Breast epithelium (tissue), 4 donors: Measurements from ENCODE around the gene CPNE6. TPM values are rescaled to one million over a fixed set of nuclear protein-coding genes. Genes with fewer than 3 reads are reported as not detected.
A peak's percentile ranks its signal among the peaks of the same experiment; 100 is the strongest.

ENCODE experiments used
- DNase-seq, 2 donors: peaks; one replicate each; pipeline ENCODE4 v3.0.0-alpha.2; 2019; ENCODE audit warnings: low spot score in 2 of 2
- H3K27ac ChIP-seq, 2 donors: fragments of 200-600 bp; sonication (generic) in 1 of 2; one replicate each; pipeline ENCODE4 v1.5.1; 2016 to 2019; ENCODE audit warnings: mild to moderate bottlenecking in 1 of 2
- H3K27me3 ChIP-seq, 2 donors: fragments of 200-600 bp; sonication (generic) in 1 of 2; one replicate each; pipeline versions ENCODE4 v1.5.1 to v1.6.0; 2017 to 2019; ENCODE audit warnings: control low read depth in 1 of 2, mild to moderate bottlenecking in 1 of 2
- H3K36me3 ChIP-seq: fragments of 200-600 bp; one replicate; pipeline ENCODE4 v1.5.1; 2019
- H3K4me1 ChIP-seq, 2 donors: fragments of 200-600 bp; sonication (generic); one replicate each; pipeline ENCODE4 v1.5.1; 2016 to 2019; ENCODE audit warnings: control low read depth in 1 of 2
- H3K4me3 ChIP-seq, 3 donors: fragments of 200-600 bp; sonication (generic); 1 replicate in 2 of 3; 2 replicates in 1 of 3; pipeline ENCODE4 v1.5.1; 2016 to 2019; ENCODE audit warnings: mild to moderate bottlenecking in 3 of 3, moderate library complexity in 2 of 3
- H3K9me3 ChIP-seq, 2 donors: fragments of 200-600 bp; sonication (generic) in 1 of 2; one replicate each; pipeline ENCODE4 v1.5.1; 2016 to 2019; ENCODE audit warnings: control low read depth in 1 of 2
- POLR2A ChIP-seq: fragments of 450-650 bp; IDR thresholded peaks from one replicate; pipeline ENCODE4 v1.6.1; 2016; ENCODE audit warnings: antibody characterized with exemption, mild to moderate bottlenecking, moderate library complexity
- POLR2AphosphoS5 ChIP-seq, 3 donors: sonication (generic); formaldehyde crosslinking; IDR thresholded peaks; one replicate each; pipeline ENCODE4 v1.6.1; 2017; ENCODE audit warnings: antibody characterized with exemption in 3 of 3
- intact Hi-C: fragments of 100-400 bp; cut with DNase I; formaldehyde crosslinking; loops from one replicate; pipeline ENCODE4 v1.15.1; 2023; ENCODE audit warnings: low total_unique reads
- total RNA-seq, 3 donors: library from RNA; depleted of rRNA; stranded (reverse); fragments of >200 nt; gene quantifications; one replicate each; pipeline ENCODE4 v1.1.0, GENCODE V29; 2016
- TF ChIP-seq, protein P1 (sequence below), 3 donors: fragments of 450-650 bp; IDR thresholded peaks; one replicate each; pipeline ENCODE4 v1.5.1; 2016 to 2017; ENCODE audit warnings: antibody characterized with exemption in 3 of 3, mild to moderate bottlenecking in 3 of 3, moderate library complexity in 3 of 3

The CPNE6 gene
- total RNA-seq, 3 donors from 2014 or later, result not detected

DNA sequence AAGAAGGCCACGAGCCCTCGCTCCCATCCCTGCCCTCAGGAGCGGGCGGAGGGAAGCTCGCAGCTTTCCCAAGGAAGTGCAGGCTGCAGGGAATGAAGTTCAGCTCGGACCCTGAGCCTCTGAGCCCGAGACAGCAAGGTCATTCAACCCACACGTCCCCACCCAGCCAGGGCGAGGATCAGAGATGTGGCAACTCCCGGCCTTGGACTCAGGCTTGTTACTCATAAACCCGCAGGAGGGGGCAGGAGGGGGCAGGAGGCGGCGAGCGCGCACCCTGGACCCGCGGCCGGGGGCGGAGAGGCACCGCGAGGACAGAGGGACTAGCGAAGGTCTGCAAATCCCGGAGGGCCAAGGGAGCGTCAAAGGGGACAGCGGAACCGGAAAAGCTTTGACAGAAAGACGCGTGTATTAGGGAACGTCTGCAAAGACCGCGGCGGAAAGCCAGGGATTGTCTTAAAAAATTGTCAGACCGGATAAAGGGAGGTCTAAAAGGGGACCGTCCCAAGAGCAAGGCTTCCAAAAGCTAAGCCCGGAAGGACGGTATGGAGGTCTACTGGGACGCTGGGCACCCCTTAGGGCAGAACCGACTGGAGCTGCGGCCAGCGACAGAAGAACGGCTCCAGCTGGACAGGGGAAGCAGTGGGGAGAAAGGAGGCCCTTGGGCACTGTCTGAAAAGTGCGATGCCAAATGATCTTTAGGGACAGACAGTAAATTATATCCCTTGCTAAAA is 42.6 kb downstream of the CPNE6 start:
- DNase-seq, result peak; percentile 77 to 79
- Histone ChIP-seq H3K4me3 (peak overlapping the region; percentile 64 to 74 (median 74)), H3K36me3 (no peaks in the 10 kb centered on the region), H3K9me3 (no peaks in the 10 kb centered on the region), H3K27ac (peak overlapping the region; percentile 98 to 99), H3K4me1 (peaks cover 4 to 14% of the 10 kb centered on the region in 2 donors), H3K27me3 (no peaks in the 10 kb centered on the region)
- intact Hi-C loops, result no loop called here
- TF ChIP-seq POLR2AphosphoS5 (IDR thresholded peaks at IDR 0.05), result peak in 2 of 3 donors; percentile 29 to 62
- peak; percentile 13 for TF ChIP-seq POLR2A
- TF ChIP-seq, protein P1, sequence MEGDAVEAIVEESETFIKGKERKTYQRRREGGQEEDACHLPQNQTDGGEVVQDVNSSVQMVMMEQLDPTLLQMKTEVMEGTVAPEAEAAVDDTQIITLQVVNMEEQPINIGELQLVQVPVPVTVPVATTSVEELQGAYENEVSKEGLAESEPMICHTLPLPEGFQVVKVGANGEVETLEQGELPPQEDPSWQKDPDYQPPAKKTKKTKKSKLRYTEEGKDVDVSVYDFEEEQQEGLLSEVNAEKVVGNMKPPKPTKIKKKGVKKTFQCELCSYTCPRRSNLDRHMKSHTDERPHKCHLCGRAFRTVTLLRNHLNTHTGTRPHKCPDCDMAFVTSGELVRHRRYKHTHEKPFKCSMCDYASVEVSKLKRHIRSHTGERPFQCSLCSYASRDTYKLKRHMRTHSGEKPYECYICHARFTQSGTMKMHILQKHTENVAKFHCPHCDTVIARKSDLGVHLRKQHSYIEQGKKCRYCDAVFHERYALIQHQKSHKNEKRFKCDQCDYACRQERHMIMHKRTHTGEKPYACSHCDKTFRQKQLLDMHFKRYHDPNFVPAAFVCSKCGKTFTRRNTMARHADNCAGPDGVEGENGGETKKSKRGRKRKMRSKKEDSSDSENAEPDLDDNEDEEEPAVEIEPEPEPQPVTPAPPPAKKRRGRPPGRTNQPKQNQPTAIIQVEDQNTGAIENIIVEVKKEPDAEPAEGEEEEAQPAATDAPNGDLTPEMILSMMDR (IDR thresholded peaks at IDR 0.05), result no peak

DNA sequence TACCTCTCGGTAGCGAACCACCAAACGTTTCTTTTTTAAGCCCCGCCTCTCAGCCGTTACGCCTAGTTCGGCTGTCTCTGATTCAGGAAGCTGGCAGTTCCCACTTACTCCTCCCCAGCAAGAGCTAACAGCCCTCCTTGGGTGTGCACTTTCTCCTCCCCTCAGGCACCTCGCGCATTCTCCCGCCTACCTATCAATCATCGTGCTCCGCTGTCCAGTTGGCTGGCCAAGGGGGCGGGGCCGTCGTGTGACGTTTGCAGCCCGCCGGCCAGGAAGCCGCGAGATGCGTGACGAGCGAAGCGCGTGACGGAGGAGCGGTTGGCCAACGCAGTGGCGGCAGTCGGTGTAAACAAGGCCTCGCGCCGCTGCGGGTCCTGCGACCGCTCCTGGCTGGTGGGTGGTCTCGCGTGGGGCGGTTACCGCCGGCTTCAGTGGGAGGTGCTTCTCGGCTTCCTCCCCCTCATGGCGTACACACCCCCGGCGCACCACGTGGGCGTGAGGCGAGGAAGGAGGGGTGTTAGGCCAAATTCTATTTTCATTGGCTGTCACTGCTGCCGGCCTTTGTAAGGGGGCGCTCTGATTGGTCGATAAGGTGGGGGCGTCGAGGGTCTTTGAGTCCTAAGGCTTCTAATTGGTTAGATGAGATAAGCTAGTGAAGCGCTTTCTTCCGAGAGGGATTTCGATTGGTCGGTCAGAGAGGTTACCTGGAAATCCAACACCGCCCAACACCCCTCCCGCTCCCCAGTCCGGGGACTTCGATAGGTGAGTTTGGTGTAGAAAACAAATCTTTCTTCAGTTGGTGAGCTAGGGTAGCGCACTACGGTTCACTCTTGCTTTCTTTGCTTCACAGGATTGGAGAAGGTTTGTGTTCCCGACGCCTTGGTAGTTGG is 43.4 kb downstream of the CPNE6 start, which contains the start of the genes DCAF11 and NRL:
Gene DCAF11, plus strand, starts transcription at position 246 of the 890 bp plus-strand sequence. CDS start 818 bp downstream, outside the sequence.
Gene NRL, minus strand, starts transcription at position 418 of the 890 bp plus-strand sequence. CDS start 32,101 bp downstream, outside the sequence.
- H3K36me3 ChIP-seq, result no peaks in the 10 kb centered on the region
- peak; percentile 99 for DNase-seq
- H3K4me3 ChIP-seq, result peak within 1 kb of the TSS; percentile 64 to 74 (median 74)
- no peaks in the 10 kb centered on the region for H3K27me3 ChIP-seq
- peak within 1 kb of the TSS; percentile 98 to 99 for H3K27ac ChIP-seq
- peaks cover 4 to 13% of the 10 kb centered on the region in 2 donors for H3K4me1 ChIP-seq
- no peaks in the 10 kb centered on the region for H3K9me3 ChIP-seq
- TF ChIP-seq POLR2A, result peak; percentile 14
- TF ChIP-seq POLR2AphosphoS5 (IDR thresholded peaks at IDR 0.05), result peak; percentile 92 to 98 (median 93)
- TF ChIP-seq, protein P1 (IDR thresholded peaks at IDR 0.05), result no peak
- intact Hi-C loops, result no loop called here

DNA sequence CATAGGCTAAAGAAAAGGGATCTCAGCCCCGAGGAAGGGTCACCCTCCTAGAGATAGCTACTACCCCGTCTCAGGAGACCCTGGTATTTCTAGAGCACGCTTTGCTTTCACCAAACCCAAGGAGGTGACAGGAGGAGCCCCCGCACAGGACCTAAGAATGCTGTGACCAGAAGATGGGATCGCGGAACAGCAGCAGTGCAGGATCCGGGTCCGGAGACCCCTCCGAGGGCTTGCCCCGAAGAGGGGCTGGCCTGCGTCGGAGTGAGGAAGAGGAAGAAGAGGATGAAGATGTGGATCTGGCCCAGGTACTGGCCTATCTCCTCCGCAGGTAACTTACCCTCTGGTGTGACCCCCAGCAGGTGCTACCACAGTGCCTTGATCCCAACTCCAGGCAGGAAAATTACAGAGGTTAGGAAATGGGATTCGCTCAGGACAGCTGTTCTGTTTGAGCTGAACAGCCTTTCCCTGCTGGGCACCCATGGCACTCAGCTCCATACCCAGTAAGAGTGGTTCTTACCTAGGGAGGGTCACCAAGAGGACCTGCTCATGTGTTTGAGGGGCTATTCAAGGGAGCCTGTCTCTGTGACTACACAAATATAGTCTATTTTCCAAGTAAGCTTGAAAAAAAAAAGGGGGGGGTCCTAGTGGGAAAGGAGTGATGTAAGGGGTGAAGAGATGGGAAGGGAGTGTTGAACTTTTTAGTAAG is 44.2 kb downstream of the CPNE6 start:
- Histone ChIP-seq H3K27ac (peak overlapping the region; percentile 98 to 99), H3K4me3 (peak overlapping the region; percentile 64 to 74 (median 74)), H3K36me3 (no peaks in the 10 kb centered on the region), H3K4me1 (peaks cover 4 to 13% of the 10 kb centered on the region in 2 donors), H3K27me3 (no peaks in the 10 kb centered on the region), H3K9me3 (no peaks in the 10 kb centered on the region)
- intact Hi-C loops, result no loop called here
- peak in 1 of 2 donors; percentile 45 for DNase-seq
- TF ChIP-seq POLR2AphosphoS5 (IDR thresholded peaks at IDR 0.05), result no peak
- TF ChIP-seq, protein P1 (IDR thresholded peaks at IDR 0.05), result no peak
- no peak for TF ChIP-seq POLR2A

- Histone ChIP-seq H3K36me3 (no peaks in the 10 kb centered on the region), H3K4me1 (peaks cover 4 to 13% of the 10 kb centered on the region in 2 donors), H3K27me3 (no peaks in the 10 kb centered on the region), H3K9me3 (no peaks in the 10 kb centered on the region), H3K27ac (peak overlapping the region in 1 of 2 donors; percentile 99), H3K4me3 (peak overlapping the region in 2 of 3 donors; percentile 74)
- DNase-seq, result no peak
- no peak for TF ChIP-seq POLR2A
- TF ChIP-seq, protein P1 (IDR thresholded peaks at IDR 0.05), result no peak
- no peak for TF ChIP-seq POLR2AphosphoS5 (IDR thresholded peaks at IDR 0.05)
- intact Hi-C loops, result no loop called here
These were observed 44.9 kb downstream of the CPNE6 start for GRCh38 chr14:24116128-24116814.
